Prostate gland (tissue), 2 donors: ENCODE data around the gene BHMT2.

Experiments
- POLR2AphosphoS5 ChIP-seq: sonication (generic); formaldehyde crosslinking; IDR thresholded peaks from one replicate; pipeline ENCODE4 v1.6.1; 2017; ENCODE audit warnings: antibody characterized with exemption
- TF ChIP-seq, protein P1 (sequence below), 4 experiments: fragments of 200-600 bp in 2 of 4; fragments of 450-650 bp in 2 of 4; sonication (generic) in 2 of 4; IDR thresholded peaks; 1 replicate in 3 of 4; 2 replicates in 1 of 4; pipeline ENCODE4 v1.5.1; 2016 to 2019; ENCODE audit warnings: antibody characterized with exemption in 4 of 4, mild to moderate bottlenecking in 2 of 4, moderate library complexity in 2 of 4

- TF ChIP-seq, protein P1, sequence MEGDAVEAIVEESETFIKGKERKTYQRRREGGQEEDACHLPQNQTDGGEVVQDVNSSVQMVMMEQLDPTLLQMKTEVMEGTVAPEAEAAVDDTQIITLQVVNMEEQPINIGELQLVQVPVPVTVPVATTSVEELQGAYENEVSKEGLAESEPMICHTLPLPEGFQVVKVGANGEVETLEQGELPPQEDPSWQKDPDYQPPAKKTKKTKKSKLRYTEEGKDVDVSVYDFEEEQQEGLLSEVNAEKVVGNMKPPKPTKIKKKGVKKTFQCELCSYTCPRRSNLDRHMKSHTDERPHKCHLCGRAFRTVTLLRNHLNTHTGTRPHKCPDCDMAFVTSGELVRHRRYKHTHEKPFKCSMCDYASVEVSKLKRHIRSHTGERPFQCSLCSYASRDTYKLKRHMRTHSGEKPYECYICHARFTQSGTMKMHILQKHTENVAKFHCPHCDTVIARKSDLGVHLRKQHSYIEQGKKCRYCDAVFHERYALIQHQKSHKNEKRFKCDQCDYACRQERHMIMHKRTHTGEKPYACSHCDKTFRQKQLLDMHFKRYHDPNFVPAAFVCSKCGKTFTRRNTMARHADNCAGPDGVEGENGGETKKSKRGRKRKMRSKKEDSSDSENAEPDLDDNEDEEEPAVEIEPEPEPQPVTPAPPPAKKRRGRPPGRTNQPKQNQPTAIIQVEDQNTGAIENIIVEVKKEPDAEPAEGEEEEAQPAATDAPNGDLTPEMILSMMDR (IDR thresholded peaks at IDR 0.05) = no peak
- TF ChIP-seq POLR2AphosphoS5 = no peak
These were observed 47.8 kb upstream of the BHMT2 start for GRCh38 chr5:79021753-79022152.
